ENCODE measurements around the gene CRYBG3.

Gene CRYBG3

DNA sequence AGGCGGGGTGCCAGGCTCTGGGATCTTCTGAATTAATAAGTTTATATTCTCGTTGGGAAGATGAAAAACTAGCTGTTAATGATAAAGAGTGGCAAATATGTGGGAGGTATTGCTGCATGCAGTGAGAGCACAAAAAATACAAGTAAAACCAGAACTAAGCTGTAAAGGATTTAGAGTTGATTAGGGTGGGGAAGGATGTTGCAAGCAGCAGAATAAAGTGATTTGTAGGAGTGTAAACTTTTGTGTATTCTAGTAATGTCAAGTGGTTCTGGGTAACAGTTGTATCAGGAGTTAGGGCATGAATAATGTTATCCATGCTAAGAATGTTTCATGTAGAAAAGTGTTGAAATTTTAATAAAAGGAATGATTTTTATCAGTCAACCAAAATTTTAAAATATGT, 18.1 kb downstream of the CRYBG3 start:
- no peaks in the 10 kb centered on the region for H3K36me3 ChIP-seq (ENCODE audit: control insufficient read depth, insufficient read depth, low read length, severe bottlenecking)
- no peak overlapping the region for H3K9ac ChIP-seq (ENCODE audit: low read length)
- H3K9me3 ChIP-seq (ENCODE audit: control insufficient read depth, low read length): no peaks in the 10 kb centered on the region
- peak; percentile 39 for DNase-seq (ENCODE audit: low read depth)
- no peak overlapping the region for H3K4me3 ChIP-seq (ENCODE audit: low read length)
- H3K4me1 ChIP-seq (ENCODE audit: control insufficient read depth, insufficient read depth, low read length): peaks cover 3% of the 10 kb centered on the region
- H3K27me3 ChIP-seq (replicated peaks; ENCODE audit: control insufficient read depth, insufficient read depth, low read length): no peaks in the 10 kb centered on the region

DNA sequence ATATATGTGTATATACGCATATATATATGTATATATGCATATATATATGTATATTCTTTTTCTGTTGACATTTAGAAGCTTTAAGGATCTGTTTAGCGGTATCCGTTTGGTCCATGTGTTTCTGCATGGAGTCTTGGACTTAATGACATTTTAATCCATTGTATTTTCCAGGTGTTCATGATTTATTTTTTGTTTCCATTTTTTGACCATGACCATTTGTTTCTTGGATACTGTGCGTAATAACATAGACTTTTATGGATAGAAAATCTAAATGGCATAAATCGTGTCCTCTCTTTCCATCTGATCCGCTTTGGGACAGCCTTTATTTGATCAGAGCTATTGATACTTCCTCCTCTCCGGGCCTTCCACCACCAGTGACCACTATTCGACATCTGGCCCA, 19.5 kb downstream of the CRYBG3 start:
- no peak overlapping the region for H3K4me3 ChIP-seq (ENCODE audit: low read length)
- no peaks in the 10 kb centered on the region for H3K27me3 ChIP-seq (replicated peaks; ENCODE audit: control insufficient read depth, insufficient read depth, low read length)
- H3K9me3 ChIP-seq (ENCODE audit: control insufficient read depth, low read length): no peaks in the 10 kb centered on the region
- no peak for DNase-seq (ENCODE audit: low read depth)
- peaks cover 3% of the 10 kb centered on the region for H3K4me1 ChIP-seq (ENCODE audit: control insufficient read depth, insufficient read depth, low read length)
- peaks cover 3% of the 10 kb centered on the region for H3K36me3 ChIP-seq (ENCODE audit: control insufficient read depth, insufficient read depth, low read length, severe bottlenecking)
- no peak overlapping the region for H3K9ac ChIP-seq (ENCODE audit: low read length)

DNA sequence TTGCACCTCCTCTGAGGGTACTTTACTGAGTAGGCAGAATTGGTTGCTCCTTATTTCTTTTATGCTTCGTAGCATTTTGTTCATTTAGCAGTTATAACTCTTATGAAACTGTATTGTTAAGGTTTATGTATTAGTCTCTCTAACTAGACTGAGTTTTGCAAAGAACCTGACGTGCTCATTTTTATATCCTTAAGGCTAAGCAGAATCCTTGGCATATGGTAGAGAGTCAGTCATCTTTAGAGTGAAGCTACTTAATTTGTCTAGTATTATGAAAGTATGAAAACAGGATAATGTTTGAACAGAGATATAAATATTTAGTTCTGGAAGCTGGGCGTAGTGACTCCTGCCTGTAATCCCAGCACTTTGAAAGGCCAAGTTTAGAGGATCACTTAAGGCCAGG, 20.1 kb downstream of the CRYBG3 start:
- Histone ChIP-seq H3K4me1 (ENCODE audit: control insufficient read depth, insufficient read depth, low read length) (peaks cover 3% of the 10 kb centered on the region), H3K4me3 (ENCODE audit: low read length) (no peak overlapping the region), H3K9ac (ENCODE audit: low read length) (no peak overlapping the region), H3K9me3 (ENCODE audit: control insufficient read depth, low read length) (no peaks in the 10 kb centered on the region), H3K36me3 (ENCODE audit: control insufficient read depth, insufficient read depth, low read length, severe bottlenecking) (peaks cover 6% of the 10 kb centered on the region), H3K27me3 (replicated peaks; ENCODE audit: control insufficient read depth, insufficient read depth, low read length) (no peaks in the 10 kb centered on the region)
- DNase-seq (ENCODE audit: low read depth): no peak

DNA sequence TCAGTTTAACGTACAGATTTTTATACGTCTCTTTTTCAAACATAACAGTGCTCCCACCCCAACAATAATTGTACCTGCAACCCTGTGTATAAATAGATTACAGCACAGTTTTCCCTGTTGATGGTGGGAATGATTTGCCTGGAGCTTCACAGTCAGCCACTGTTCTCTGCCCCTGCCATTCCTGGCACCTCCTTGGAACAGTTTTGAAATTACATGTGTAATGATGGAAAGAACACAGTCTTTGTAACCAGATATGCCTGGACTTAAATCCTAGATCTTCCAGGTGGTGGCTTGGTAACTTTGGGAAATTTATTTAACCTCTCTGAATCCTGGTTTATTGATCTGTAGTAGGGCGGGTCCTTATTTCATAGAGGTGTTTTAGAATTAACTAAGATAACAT, 27.0 kb downstream of the CRYBG3 start:
- H3K27me3 ChIP-seq (replicated peaks; ENCODE audit: control insufficient read depth, insufficient read depth, low read length): no peaks in the 10 kb centered on the region
- H3K9ac ChIP-seq (ENCODE audit: low read length): no peak overlapping the region
- H3K4me3 ChIP-seq (ENCODE audit: low read length): no peak overlapping the region
- peaks cover under 1% of the 10 kb centered on the region for H3K9me3 ChIP-seq (ENCODE audit: control insufficient read depth, low read length)
- no peaks in the 10 kb centered on the region for H3K4me1 ChIP-seq (ENCODE audit: control insufficient read depth, insufficient read depth, low read length)
- peaks cover 11% of the 10 kb centered on the region for H3K36me3 ChIP-seq (ENCODE audit: control insufficient read depth, insufficient read depth, low read length, severe bottlenecking)
- no peak for DNase-seq (ENCODE audit: low read depth)

DNA sequence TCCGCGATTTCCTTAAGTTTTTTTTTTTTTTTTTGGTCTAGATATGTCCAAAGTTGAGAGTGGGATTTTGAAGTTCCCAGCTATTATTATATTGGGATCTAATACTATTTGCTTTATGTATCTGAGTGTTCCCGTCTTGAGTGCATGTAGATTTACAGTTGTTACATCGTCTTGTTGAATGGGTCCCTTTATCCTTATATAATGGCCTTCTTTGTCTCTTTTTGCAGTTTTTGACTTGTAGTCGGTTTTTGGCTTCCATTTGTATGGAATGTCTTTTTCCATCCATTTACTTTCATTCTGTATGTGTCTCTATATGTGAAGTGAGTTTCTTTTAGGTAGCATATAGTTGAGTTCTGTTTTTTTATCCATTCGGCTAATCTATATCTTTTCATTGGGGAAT, 35.6 kb downstream of the CRYBG3 start:
- no peak overlapping the region for H3K4me3 ChIP-seq (ENCODE audit: low read length)
- H3K4me1 ChIP-seq (ENCODE audit: control insufficient read depth, insufficient read depth, low read length): no peaks in the 10 kb centered on the region
- H3K27me3 ChIP-seq (replicated peaks; ENCODE audit: control insufficient read depth, insufficient read depth, low read length): no peaks in the 10 kb centered on the region
- no peaks in the 10 kb centered on the region for H3K36me3 ChIP-seq (ENCODE audit: control insufficient read depth, insufficient read depth, low read length, severe bottlenecking)
- no peak overlapping the region for H3K9ac ChIP-seq (ENCODE audit: low read length)
- H3K9me3 ChIP-seq (ENCODE audit: control insufficient read depth, low read length): peaks cover 4% of the 10 kb centered on the region
- DNase-seq (ENCODE audit: low read depth): no peak

DNA sequence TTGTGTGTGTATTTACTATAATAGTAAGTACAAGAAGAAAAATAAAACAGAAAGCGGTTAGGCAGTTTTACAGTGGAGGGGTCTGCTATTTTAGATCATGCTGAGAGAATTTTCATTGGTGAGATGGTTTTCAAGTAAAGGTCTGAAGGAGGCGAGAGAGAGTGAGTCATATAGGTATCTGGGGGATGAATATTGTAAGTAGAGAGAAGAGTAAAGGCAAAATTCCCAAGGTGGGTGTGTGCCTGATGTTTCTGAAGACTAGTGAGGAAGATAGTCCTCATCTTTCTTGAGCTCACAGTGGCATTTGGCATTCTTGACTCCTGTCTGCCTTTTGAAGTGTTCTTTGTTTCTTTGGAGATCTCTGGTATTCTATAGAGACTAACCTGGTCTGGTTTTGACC, 38.6 kb downstream of the CRYBG3 start:
- no peak overlapping the region for H3K4me3 ChIP-seq (ENCODE audit: low read length)
- no peaks in the 10 kb centered on the region for H3K27me3 ChIP-seq (replicated peaks; ENCODE audit: control insufficient read depth, insufficient read depth, low read length)
- H3K9me3 ChIP-seq (ENCODE audit: control insufficient read depth, low read length): no peaks in the 10 kb centered on the region
- peaks cover 7% of the 10 kb centered on the region for H3K36me3 ChIP-seq (ENCODE audit: control insufficient read depth, insufficient read depth, low read length, severe bottlenecking)
- no peak for DNase-seq (ENCODE audit: low read depth)
- H3K4me1 ChIP-seq (ENCODE audit: control insufficient read depth, insufficient read depth, low read length): peaks cover 6% of the 10 kb centered on the region
- no peak overlapping the region for H3K9ac ChIP-seq (ENCODE audit: low read length)

DNA sequence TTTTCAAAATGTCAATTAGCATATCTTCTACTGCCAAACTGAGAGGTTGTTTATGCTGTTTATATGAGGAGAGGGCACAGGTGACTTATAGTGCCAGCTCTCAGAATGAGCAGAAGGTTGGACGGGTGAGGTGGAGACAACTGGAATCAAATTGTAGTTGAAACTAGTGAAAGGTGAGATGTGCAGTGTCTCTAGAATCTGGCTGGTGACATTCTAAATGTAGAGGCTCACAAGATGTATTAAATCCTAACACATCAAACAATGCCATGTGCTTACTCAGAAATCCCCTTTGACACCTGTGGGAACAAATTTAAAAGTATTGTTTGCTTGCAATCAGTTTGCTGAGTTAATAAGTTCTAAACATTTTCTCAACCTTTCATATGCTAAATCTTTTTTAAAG, 40.8 kb downstream of the CRYBG3 start:
- H3K4me1 ChIP-seq (ENCODE audit: control insufficient read depth, insufficient read depth, low read length): peaks cover 6% of the 10 kb centered on the region
- no peaks in the 10 kb centered on the region for H3K9me3 ChIP-seq (ENCODE audit: control insufficient read depth, low read length)
- no peak overlapping the region for H3K9ac ChIP-seq (ENCODE audit: low read length)
- H3K27me3 ChIP-seq (replicated peaks; ENCODE audit: control insufficient read depth, insufficient read depth, low read length): no peaks in the 10 kb centered on the region
- H3K4me3 ChIP-seq (ENCODE audit: low read length): no peak overlapping the region
- H3K36me3 ChIP-seq (ENCODE audit: control insufficient read depth, insufficient read depth, low read length, severe bottlenecking): peaks cover 7% of the 10 kb centered on the region
- no peak for DNase-seq (ENCODE audit: low read depth)

DNA sequence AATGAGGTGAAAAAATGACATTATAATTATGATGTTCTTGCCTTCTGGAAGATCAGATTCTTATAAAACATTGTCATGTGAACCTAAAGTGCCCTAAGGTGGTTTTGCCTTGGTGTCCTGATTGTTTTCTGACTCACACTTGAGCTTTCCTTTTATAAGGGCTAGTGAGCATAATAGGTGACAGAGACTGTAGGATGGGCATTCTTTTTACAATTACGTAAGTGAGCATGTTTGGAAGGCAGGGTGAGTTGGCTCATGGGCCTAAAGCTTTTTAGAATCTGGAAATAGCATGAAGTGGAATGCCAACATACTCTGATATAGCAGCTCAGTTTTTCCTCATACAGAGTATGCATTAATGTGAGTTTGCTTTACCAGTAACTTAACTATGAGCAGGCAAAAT, 41.2 kb downstream of the CRYBG3 start:
- H3K4me3 ChIP-seq (ENCODE audit: low read length): no peak overlapping the region
- peaks cover 7% of the 10 kb centered on the region for H3K36me3 ChIP-seq (ENCODE audit: control insufficient read depth, insufficient read depth, low read length, severe bottlenecking)
- H3K9ac ChIP-seq (ENCODE audit: low read length): no peak overlapping the region
- H3K27me3 ChIP-seq (replicated peaks; ENCODE audit: control insufficient read depth, insufficient read depth, low read length): no peaks in the 10 kb centered on the region
- peaks cover 6% of the 10 kb centered on the region for H3K4me1 ChIP-seq (ENCODE audit: control insufficient read depth, insufficient read depth, low read length)
- H3K9me3 ChIP-seq (ENCODE audit: control insufficient read depth, low read length): no peaks in the 10 kb centered on the region
- DNase-seq (ENCODE audit: low read depth): peak; percentile 25

DNA sequence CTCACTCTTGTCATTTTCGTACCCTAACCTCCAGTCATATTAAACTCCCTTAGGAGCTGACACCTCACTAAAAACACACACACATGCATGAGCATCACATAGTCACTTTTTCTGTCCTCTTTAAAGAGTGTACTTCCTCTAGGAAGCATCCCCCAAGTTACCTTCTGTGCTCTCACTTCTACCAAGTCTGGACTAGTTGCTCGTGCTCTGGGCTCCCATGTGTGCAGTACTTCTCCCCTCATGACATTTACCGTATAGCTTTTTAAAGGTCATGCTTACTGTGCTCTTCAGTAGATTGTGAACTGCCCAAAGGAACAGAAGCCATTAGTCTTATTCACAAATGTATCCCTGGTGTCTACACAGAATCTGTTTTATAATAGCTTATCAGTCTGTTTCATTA, 42.0 kb downstream of the CRYBG3 start:
- no peaks in the 10 kb centered on the region for H3K27me3 ChIP-seq (replicated peaks; ENCODE audit: control insufficient read depth, insufficient read depth, low read length)
- no peak for DNase-seq (ENCODE audit: low read depth)
- no peak overlapping the region for H3K9ac ChIP-seq (ENCODE audit: low read length)
- no peak overlapping the region for H3K4me3 ChIP-seq (ENCODE audit: low read length)
- H3K9me3 ChIP-seq (ENCODE audit: control insufficient read depth, low read length): no peaks in the 10 kb centered on the region
- peaks cover 6% of the 10 kb centered on the region for H3K4me1 ChIP-seq (ENCODE audit: control insufficient read depth, insufficient read depth, low read length)
- peaks cover 7% of the 10 kb centered on the region for H3K36me3 ChIP-seq (ENCODE audit: control insufficient read depth, insufficient read depth, low read length, severe bottlenecking)

DNA sequence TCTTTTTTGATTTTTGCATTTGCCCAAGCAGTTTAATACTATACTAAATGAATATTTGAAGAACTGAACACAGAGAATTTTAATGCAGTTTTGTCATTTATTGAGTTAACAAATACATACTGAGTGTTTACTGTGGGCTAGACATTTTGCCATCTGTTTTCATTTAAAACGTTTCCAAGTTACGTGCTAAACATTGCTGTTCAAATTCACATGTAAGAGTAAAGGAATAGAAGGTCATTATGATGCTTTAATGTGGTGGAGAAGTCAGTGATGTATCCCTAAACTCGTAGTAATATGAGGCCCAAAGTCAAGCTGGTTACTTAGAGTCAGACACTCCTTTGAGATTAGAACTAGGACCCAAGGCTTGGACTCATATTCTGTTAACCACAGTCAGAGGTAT, 49.4 kb downstream of the CRYBG3 start:
- H3K4me3 ChIP-seq (ENCODE audit: low read length): no peak overlapping the region
- peak; percentile 53 for DNase-seq (ENCODE audit: low read depth)
- H3K36me3 ChIP-seq (ENCODE audit: control insufficient read depth, insufficient read depth, low read length, severe bottlenecking): no peaks in the 10 kb centered on the region
- H3K9ac ChIP-seq (ENCODE audit: low read length): no peak overlapping the region
- peaks cover 20% of the 10 kb centered on the region for H3K4me1 ChIP-seq (ENCODE audit: control insufficient read depth, insufficient read depth, low read length)
- H3K9me3 ChIP-seq (ENCODE audit: control insufficient read depth, low read length): no peaks in the 10 kb centered on the region
- H3K27me3 ChIP-seq (replicated peaks; ENCODE audit: control insufficient read depth, insufficient read depth, low read length): no peaks in the 10 kb centered on the region

DNA sequence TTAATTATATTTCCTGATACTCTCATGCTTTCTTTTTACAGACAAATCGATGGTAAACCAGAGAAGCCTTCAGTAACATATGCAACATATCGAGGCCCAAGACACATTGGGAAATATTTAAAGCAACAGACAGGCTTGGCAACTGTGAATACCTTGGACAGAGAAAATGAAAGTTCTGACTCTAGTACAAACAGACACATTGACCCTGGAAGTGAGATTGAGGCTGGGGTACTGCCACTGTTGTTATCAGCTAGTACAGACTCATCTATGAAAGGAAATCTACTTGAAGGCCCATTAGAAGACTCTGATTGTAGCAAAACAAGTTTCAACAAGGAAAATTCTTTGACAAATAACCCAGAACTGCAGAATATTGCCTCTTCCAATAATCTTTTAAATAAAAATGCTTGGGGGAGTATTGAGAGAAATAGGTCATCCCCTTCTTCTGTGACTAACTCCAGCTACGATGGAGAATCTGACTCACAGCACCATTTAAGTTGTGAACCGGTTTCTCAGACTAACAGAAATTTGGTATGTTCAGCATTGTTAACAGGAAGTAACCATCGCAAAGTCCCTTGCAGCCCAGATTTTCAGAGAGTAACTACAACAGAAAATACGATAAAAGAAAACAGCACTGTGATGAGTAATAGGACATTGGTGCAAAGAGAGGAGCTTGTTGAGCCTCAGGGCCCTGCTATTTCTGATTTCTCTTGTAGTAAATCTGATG, 50.2 kb downstream of the CRYBG3 start:
- Histone ChIP-seq H3K9ac (ENCODE audit: low read length) (peak overlapping the region; percentile 27), H3K9me3 (ENCODE audit: control insufficient read depth, low read length) (no peaks in the 10 kb centered on the region), H3K27me3 (replicated peaks; ENCODE audit: control insufficient read depth, insufficient read depth, low read length) (no peaks in the 10 kb centered on the region), H3K36me3 (ENCODE audit: control insufficient read depth, insufficient read depth, low read length, severe bottlenecking) (no peaks in the 10 kb centered on the region), H3K4me3 (ENCODE audit: low read length) (peak overlapping the region; percentile 66), H3K4me1 (ENCODE audit: control insufficient read depth, insufficient read depth, low read length) (peaks cover 20% of the 10 kb centered on the region)
- peak; percentile 83 for DNase-seq (ENCODE audit: low read depth)

DNA sequence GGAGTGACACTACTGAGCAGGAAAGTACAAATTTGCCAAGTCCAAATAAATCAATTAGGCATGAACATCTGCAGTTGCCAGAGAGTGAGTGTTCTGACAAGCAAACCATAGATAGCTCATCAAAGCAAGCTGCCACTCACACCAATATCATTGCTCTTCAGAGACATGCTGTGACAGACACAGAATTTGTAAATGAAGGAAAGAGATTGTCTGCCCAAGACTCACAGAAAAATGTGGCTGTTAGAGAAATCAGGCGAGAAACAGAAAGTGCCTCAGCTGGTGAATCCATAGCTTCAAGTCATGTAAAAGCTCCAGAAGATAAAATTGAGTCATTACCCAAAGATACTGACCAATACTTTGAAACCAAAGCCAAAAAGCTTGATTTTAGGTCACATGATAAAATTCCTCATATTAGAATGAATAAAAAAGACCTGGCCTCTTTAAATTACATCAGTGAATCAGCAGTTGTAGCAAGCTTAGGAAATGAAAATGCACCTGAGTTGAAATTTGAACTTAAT, 50.8 kb downstream of the CRYBG3 start:
- Histone ChIP-seq H3K9me3 (ENCODE audit: control insufficient read depth, low read length) (no peaks in the 10 kb centered on the region), H3K36me3 (ENCODE audit: control insufficient read depth, insufficient read depth, low read length, severe bottlenecking) (no peaks in the 10 kb centered on the region), H3K27me3 (replicated peaks; ENCODE audit: control insufficient read depth, insufficient read depth, low read length) (no peaks in the 10 kb centered on the region), H3K4me3 (ENCODE audit: low read length) (peak overlapping the region; percentile 66), H3K9ac (ENCODE audit: low read length) (peak overlapping the region; percentile 14), H3K4me1 (ENCODE audit: control insufficient read depth, insufficient read depth, low read length) (peaks cover 20% of the 10 kb centered on the region)
- DNase-seq (ENCODE audit: low read depth): no peak

Measured in adipocyte (in vitro differentiated cells).